HepG2 (cell line): ENCODE data around the gene EFCAB8. TPM values are rescaled to one million over a fixed set of nuclear protein-coding genes. Genes with fewer than 3 reads are reported as not detected.

Experiments used
- ARHGAP35 ChIP-seq: sonication (generic); formaldehyde crosslinking; IDR thresholded peaks from 2 replicates; pipeline ENCODE4 v1.9.0; 2022; ENCODE audit warnings: mild to moderate bottlenecking, inconsistent platforms, moderate library complexity, missing genetic modification reagents, borderline replicate concordance
- ATF6 ChIP-seq: sonication (generic); formaldehyde crosslinking; conservative IDR thresholded peaks from 2 replicates; pipeline ENCODE4 v1.4.0; 2020; ENCODE audit warnings: missing genetic modification reagents
- CREM ChIP-seq, 2 experiments: sonication (generic) in 1 of 2; formaldehyde crosslinking in 1 of 2; IDR thresholded peaks; 2 replicates each; pipeline versions ENCODE4 v1.4.0 to v1.6.1; 2016 to 2020; ENCODE audit warnings: antibody characterized with exemption in 1 of 2, mild to moderate bottlenecking in 1 of 2, missing genetic modification reagents in 1 of 2
- ELF3 ChIP-seq: IDR thresholded peaks from 2 replicates; pipeline ENCODE4 v1.6.1; 2016; ENCODE audit warnings: missing genetic modification reagents, missing compliant biosample characterization
- FUBP1 ChIP-seq: sonication (generic); formaldehyde crosslinking; IDR thresholded peaks from 2 replicates; pipeline ENCODE4 v1.5.1; 2020; ENCODE audit warnings: missing genetic modification reagents, mild to moderate bottlenecking, borderline replicate concordance
- GABPA ChIP-seq, 2 experiments: IDR thresholded peaks; 2 replicates each; pipeline ENCODE4 v1.6.1; 2011 to 2016; ENCODE audit warnings: low read depth in 2 of 2, low read length in 1 of 2, missing biosample characterization in 1 of 2, missing genetic modification characterization in 1 of 2
- GMEB2 ChIP-seq: IDR thresholded peaks from 2 replicates; pipeline ENCODE4 v1.6.1; 2016; ENCODE audit warnings: missing biosample characterization, missing genetic modification reagents, low read depth
- IKZF5 ChIP-seq: IDR thresholded peaks from 2 replicates; pipeline ENCODE4 v1.6.1; 2018; ENCODE audit warnings: missing genetic modification reagents, mild to moderate bottlenecking, missing compliant biosample characterization
- NFYC ChIP-seq: IDR thresholded peaks from 2 replicates; pipeline ENCODE4 v1.6.1; 2016; ENCODE audit warnings: missing genetic modification reagents, missing compliant biosample characterization
- SIX4 ChIP-seq: sonication (generic); formaldehyde crosslinking; IDR thresholded peaks from 2 replicates; pipeline ENCODE4 v1.4.0; 2020; ENCODE audit warnings: missing genetic modification reagents
- SP140L ChIP-seq: sonication (generic); formaldehyde crosslinking; IDR thresholded peaks from 2 replicates; pipeline ENCODE4 v1.4.0; 2020; ENCODE audit warnings: missing genetic modification reagents, borderline replicate concordance
- TSC22D2 ChIP-seq: sonication (generic); formaldehyde crosslinking; IDR thresholded peaks from 2 replicates; pipeline ENCODE4 v1.5.1; 2020; ENCODE audit warnings: missing genetic modification reagents, mild to moderate bottlenecking, borderline replicate concordance
- U2AF1 ChIP-seq: fragments of 200-400 bp; formaldehyde crosslinking; optimal IDR thresholded peaks from 2 replicates; pipeline ENCODE3; 2017; ENCODE audit warnings: mild to moderate bottlenecking, low read depth, low read length
- ZNF20 ChIP-seq: sonication (generic); formaldehyde crosslinking; IDR thresholded peaks from 2 replicates; pipeline ENCODE4 v1.4.0; 2020; ENCODE audit warnings: mild to moderate bottlenecking, moderate library complexity, missing genetic modification reagents
- ZNF383 ChIP-seq: sonication (generic); formaldehyde crosslinking; IDR thresholded peaks from 2 replicates; pipeline ENCODE4 v1.4.0; 2020; ENCODE audit warnings: missing genetic modification reagents, mild to moderate bottlenecking, borderline replicate concordance
- ZNF446 ChIP-seq: sonication (generic); formaldehyde crosslinking; IDR thresholded peaks from 2 replicates; pipeline ENCODE4 v1.5.0; 2020; ENCODE audit warnings: mild to moderate bottlenecking, missing genetic modification reagents
- ZNF746 ChIP-seq: sonication (generic); formaldehyde crosslinking; IDR thresholded peaks from 2 replicates; pipeline ENCODE4 v1.8.0; 2022; ENCODE audit warnings: mild to moderate bottlenecking, missing genetic modification reagents
- ZNF772 ChIP-seq: sonication (generic); formaldehyde crosslinking; IDR thresholded peaks from 2 replicates; pipeline ENCODE4 v1.5.0; 2020; ENCODE audit warnings: mild to moderate bottlenecking, missing genetic modification reagents
- polyA plus RNA-seq, 8 experiments: library from polyadenylated mRNA; depleted of rRNA in 3 of 8; stranded (reverse) in 7 of 8; unstranded in 1 of 8; fragments of >200 nt; fragmentation: Illumina TruSeq in 4 of 8; extraction: Trizol in 4 of 8; gene quantifications; 2 replicates each; pipeline versions ENCODE4 v1.2.1 to v1.2.3, GENCODE V29; 2011 to 2016; ENCODE audit warnings: low read depth in 4 of 8, missing spikeins in 1 of 8, mixed read lengths in 1 of 8; ENCODE audit not compliant: insufficient read depth in 1 of 8
- total RNA-seq, 5 experiments: library from RNA; depleted of rRNA; stranded (reverse); fragments of >200 nt; fragmentation: Illumina TruSeq; extraction: Trizol; gene quantifications; 2 replicates each; pipeline ENCODE4 v1.2.3, GENCODE V29; 2016; ENCODE audit warnings: low read depth in 1 of 5
- TF ChIP-seq, protein P1 (sequence below): sonication (generic); formaldehyde crosslinking; IDR thresholded peaks from 2 replicates; pipeline ENCODE4 v1.5.0; 2020; ENCODE audit warnings: missing genetic modification reagents

Gene EFCAB8
- total and polyA plus RNA-seq, 2 of the 13 experiments (the other 11 are each of a cell fraction or from before 2014, with no cell fraction given), result 0.15 to 0.22 TPM

GRCh38 chr20:32972181-32973076 is 113.7 kb downstream of the EFCAB8 start (continued):
- TF ChIP-seq, protein P1, sequence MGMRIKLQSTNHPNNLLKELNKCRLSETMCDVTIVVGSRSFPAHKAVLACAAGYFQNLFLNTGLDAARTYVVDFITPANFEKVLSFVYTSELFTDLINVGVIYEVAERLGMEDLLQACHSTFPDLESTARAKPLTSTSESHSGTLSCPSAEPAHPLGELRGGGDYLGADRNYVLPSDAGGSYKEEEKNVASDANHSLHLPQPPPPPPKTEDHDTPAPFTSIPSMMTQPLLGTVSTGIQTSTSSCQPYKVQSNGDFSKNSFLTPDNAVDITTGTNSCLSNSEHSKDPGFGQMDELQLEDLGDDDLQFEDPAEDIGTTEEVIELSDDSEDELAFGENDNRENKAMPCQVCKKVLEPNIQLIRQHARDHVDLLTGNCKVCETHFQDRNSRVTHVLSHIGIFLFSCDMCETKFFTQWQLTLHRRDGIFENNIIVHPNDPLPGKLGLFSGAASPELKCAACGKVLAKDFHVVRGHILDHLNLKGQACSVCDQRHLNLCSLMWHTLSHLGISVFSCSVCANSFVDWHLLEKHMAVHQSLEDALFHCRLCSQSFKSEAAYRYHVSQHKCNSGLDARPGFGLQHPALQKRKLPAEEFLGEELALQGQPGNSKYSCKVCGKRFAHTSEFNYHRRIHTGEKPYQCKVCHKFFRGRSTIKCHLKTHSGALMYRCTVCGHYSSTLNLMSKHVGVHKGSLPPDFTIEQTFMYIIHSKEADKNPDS, result no peak
- TF ChIP-seq GABPA (IDR thresholded peaks at IDR 0.05; ENCODE audit: low read depth, low read length), result no peak
- peak; percentile 49; the same call in 1 of the 2 replicates for TF ChIP-seq GABPA (CRISPR knock-in tag; IDR thresholded peaks at IDR 0.05; ENCODE audit: low read depth)
- no peak for TF ChIP-seq CREM (IDR thresholded peaks at IDR 0.05)
- TF ChIP-seq CREM (CRISPR knock-in tag; IDR thresholded peaks at IDR 0.05), result no peak
- TF ChIP-seq GMEB2, result no peak
- no peak for TF ChIP-seq SP140L (CRISPR knock-in tag)
- TF ChIP-seq ZNF383, result no peak
- TF ChIP-seq NFYC (CRISPR knock-in tag), result peak; percentile 62
- no peak for TF ChIP-seq ELF3 (CRISPR knock-in tag)
- TF ChIP-seq TSC22D2 (CRISPR knock-in tag), result no peak
- TF ChIP-seq ZNF746 (CRISPR knock-in tag), result no peak
- no peak for TF ChIP-seq FUBP1 (CRISPR knock-in tag)
- TF ChIP-seq U2AF1, result no peak
- no peak for TF ChIP-seq ZNF446 (CRISPR knock-in tag)
- TF ChIP-seq ZNF772 (CRISPR knock-in tag), result no peak
- no peak for TF ChIP-seq IKZF5
- no peak for TF ChIP-seq SIX4 (CRISPR knock-in tag)
- TF ChIP-seq ATF6, result no peak
- TF ChIP-seq ARHGAP35, result no peak
- TF ChIP-seq ZNF20 (CRISPR knock-in tag), result no peak
